ENCODE measurements around the gene LPP.

The LPP gene

GRCh38 chr3:188778091-188778852, 624.3 kb downstream of the LPP start:
- no peak for DNase-seq

- DNase-seq: no peak
These were observed 625.5 kb downstream of the LPP start for GRCh38 chr3:188779281-188779980.

DNA sequence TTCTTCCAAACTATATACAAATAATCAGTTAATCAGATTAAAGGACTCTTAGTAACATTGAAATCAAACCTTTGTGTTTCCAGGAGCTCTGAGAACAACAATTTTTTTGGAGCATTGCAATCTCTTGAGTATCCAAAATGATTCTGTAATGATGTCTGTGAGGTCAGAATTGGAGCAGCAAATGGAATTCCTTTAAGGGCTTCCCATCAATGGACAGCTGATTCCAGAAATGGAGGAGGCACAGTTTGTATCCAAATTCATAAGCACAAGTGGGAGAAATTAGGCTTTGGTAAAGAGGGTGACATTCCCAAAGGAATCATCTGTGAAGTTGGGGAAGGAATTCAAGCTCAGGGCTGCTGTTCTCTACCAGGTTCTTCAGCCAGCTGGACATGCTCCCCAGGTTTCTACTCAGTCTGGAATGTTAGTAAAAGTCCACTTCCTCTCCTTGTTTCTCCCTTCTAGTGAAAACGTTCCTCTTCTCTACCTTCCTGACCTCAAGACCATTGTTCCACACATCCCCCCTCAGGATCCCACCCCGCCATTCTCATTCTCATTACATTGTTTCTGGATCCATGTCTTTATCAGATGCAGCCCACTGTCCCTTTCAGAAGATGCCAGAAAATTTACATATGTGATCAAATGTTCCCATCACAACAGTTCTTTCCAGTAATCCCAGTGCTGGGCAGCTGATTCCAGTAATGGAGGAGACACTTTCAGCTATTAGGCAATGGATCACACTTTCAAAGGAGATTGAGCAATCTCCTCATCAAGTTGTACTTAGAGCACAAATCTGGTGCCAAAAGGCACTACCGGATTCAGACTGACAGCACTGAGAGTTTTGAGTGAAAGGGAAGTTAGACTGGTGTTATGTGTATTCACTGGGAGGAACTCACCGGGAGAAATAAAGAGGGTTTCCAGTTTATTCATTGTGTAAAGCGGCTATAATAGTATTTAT, 626.5 kb downstream of the LPP start:
- no peak for DNase-seq

- DNase-seq: no peak
These were observed 628.7 kb downstream of the LPP start for GRCh38 chr3:188782613-188783124.

- DNase-seq: no peak
These were observed 632.5 kb downstream of the LPP start for GRCh38 chr3:188786424-188786823.

GRCh38 chr3:188788621-188789081, 634.7 kb downstream of the LPP start:
- DNase-seq: no peak

GRCh38 chr3:188789251-188789650, 635.3 kb downstream of the LPP start:
- no peak for DNase-seq

DNA sequence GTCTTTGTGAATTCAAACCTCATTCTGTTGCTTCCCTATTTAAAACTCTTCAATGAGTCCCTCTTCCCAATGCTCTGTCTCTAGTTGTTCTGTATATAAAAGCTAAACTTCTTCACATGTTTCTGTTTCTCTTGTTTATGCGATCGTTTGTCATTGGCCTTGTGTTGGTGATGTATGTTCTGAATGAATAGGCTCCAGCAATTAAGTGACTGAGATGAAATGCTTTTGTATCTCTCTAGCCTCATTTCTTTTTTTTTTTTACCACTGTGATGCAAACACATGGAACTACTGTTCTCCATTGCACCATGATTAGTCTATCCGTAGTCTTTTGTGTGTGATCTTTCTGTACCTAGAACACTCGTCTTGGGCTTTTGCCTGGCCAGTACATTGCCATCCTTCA, 637.4 kb downstream of the LPP start:
- DNase-seq: no peak

- DNase-seq: no peak
These were observed 638.8 kb downstream of the LPP start for GRCh38 chr3:188792793-188793192.

DNA sequence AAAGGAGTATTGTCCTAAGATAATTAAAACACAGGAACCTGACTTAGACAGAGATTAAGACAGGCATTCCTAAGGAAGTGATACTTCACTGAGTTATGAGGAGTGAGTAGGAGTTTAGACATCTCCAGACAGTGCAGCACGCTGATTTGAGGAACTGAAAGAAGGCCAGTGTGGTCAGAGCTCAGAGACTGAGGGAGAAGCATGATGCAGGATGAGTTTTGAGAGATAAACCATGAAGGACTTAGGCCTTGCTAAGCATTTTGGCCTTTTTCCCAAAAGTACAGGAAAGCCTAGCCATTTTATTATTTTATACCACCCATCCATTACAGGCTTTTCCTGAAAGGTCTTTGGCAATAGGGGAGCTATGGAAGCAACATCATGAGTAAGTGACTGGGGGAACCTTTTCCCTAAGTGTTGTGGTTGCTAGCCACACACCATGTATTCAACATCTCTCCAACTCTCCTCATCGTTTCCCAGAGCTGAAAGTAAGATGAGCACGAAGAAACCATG, 642.2 kb downstream of the LPP start:
- DNase-seq: no peak

GRCh38 chr3:188797045-188797444, 643.1 kb downstream of the LPP start:
- no peak for DNase-seq

DNA sequence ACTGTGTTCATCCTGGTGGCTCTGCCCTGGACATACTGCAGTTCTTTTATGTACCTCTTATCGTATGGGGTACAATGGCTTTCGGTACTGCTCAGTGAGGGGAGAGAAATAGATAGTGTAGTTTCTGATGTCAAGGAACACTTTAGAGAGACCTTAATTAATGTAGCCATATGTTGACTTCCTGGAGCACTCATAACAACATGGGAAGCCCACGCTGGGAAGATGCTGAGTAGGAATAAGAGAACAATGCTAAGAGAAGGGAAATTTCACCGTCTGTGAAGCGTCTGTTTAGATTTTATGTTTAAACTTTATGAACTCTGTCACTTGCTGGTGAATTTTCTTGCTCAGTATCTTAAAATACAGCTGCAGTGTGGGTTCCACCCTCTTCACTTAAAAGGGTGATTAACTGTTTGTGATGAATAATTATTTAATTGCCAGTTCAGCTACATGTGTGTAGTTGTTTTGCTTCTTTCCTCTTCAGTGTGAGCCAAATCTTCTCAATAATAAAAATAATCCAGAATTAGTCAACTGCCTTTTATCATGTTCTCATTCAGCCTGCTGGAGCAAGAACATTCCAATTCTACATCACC, 644.7 kb downstream of the LPP start:
- peak; percentile 57 for DNase-seq

DNA sequence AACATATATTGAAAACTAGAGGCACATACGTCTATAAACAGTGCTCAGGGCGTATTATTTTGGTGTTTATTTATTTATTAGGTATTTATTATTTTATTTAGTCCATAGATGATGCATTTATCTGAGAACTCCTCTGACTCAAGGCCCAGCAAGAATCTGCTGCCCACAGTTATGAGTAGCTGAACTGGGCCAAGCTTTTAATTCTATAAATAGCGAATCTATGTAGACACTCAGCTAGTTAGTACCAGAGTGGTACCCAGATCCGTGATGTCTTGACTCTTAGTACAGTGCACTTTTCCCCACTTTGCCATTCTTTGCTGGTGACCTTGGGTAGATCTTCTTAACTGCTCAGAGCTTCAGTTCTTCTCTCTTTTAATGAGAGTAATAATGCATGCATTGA, 647.4 kb downstream of the LPP start:
- no peak for DNase-seq

DNA sequence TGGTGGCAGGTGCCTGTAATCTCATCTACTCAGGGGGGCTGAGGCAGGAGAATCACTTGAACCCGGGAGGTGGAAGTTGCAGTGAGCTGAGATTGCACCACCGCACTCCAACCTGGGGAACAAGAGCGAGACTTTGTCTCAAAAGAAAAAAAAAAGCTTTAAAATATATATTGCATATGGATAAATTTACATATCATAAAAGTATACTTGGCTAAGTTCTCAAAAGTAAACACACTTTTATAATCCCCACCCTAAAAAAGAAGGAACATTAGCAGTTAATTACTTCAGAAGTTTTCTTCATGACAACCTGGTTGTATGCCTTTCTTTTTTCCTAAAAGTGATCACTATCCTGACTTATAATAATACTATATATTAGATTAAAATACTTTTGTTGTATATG, 648.7 kb downstream of the LPP start:
- no peak for DNase-seq

DNA sequence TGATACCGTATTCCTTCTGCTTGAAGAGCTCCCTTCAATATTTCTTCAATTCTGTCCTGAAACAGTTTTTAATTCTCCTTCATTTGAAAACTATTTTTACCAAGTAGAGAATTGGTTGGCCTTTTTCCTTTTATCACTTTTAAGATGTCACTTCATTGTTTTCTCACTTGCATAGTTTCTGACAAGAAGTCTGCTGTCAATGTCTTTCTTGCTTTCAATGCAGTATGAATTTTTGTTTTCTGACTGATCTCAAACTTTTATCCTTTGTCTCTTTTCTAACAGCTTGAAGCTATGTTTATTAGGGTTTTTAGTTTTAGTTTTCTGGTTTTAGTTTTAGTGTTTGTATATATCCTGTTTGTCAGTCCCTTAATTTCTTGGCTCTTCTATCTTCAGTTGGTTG, 653.0 kb downstream of the LPP start:
- no peak for DNase-seq

- DNase-seq: no peak
These were observed 658.2 kb downstream of the LPP start for GRCh38 chr3:188812198-188812597.

GRCh38 chr3:188814581-188814980, 660.6 kb downstream of the LPP start:
- no peak for DNase-seq

- no peak for DNase-seq
These were observed 663.4 kb downstream of the LPP start for GRCh38 chr3:188817103-188817934.

- no peak for DNase-seq
These were observed 663.9 kb downstream of the LPP start for GRCh38 chr3:188817935-188818269.

- DNase-seq: no peak
These were observed 664.3 kb downstream of the LPP start for GRCh38 chr3:188818282-188818681.

DNA sequence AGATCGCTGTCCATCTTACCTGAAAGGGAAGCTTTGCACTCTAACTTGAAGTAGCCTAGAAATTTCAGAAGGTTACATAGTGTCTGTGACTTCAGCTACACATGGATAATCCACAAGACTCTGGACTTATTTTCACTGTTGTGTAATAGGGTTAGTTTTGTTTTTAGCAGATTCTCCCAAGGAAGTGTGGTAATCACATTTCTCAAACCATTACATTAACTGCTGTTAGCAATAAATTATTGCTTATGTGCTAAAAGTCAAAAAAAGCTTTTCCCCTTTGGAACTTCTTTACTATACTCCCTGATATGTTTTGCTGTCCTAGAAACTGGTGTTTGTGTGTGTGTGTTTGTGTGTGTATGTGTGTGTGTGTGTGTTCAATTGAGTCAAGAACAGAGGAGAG, 666.0 kb downstream of the LPP start:
- DNase-seq: no peak

- no peak for DNase-seq
These were observed 668.0 kb downstream of the LPP start for GRCh38 chr3:188822004-188822403.
